Colonic mucosa (tissue), 4 donors: ENCODE measurements around the gene NRDE2. TPM values are rescaled to one million over a fixed set of nuclear protein-coding genes. Genes with fewer than 3 reads are reported as not detected.

Source experiments
- DNase-seq: peaks from one replicate; pipeline ENCODE4 v3.0.0-alpha.2; 2020
- H3K27ac ChIP-seq: fragments of 200-600 bp; one replicate; pipeline ENCODE4 v1.8.0; 2021
- H3K27me3 ChIP-seq: fragments of 200-600 bp; one replicate; pipeline ENCODE4 v1.8.0; 2021
- H3K36me3 ChIP-seq: fragments of 200-600 bp; one replicate; pipeline ENCODE4 v1.8.0; 2021
- H3K4me1 ChIP-seq: fragments of 200-600 bp; one replicate; pipeline ENCODE4 v1.8.0; 2021; ENCODE audit warnings: mild to moderate bottlenecking
- H3K4me3 ChIP-seq: fragments of 200-600 bp; one replicate; pipeline ENCODE4 v1.8.0; 2021
- H3K9ac ChIP-seq, 2 donors: one replicate each; pipeline ENCODE4 v1.7.0; 2013; ENCODE audit warnings: control low read depth in 2 of 2, low read depth in 2 of 2, low read length in 2 of 2
- H3K9me3 ChIP-seq: fragments of 200-600 bp; one replicate; pipeline ENCODE4 v1.8.0; 2021
- intact Hi-C: fragments of 100-400 bp; cut with DNase I; formaldehyde crosslinking; loops from one replicate; pipeline ENCODE4 v1.14.1; 2022
- total RNA-seq, 2 donors: library from RNA; stranded (reverse); fragmentation: NEBNext Ultra II Directional in 1 of 2; extraction: Animal tissue kit (Norgen Biotek cat#: 25700) in 1 of 2; gene quantifications; one replicate each; pipeline ENCODE4 v1.2.1, GENCODE V29; 2021
- TF ChIP-seq, protein P1 (sequence below): fragments of 200-600 bp; IDR thresholded peaks from one replicate; pipeline ENCODE4 v1.8.0; 2022; ENCODE audit warnings: antibody characterized with exemption, mild to moderate bottlenecking
- donor health status: healthy.
- donor health status: DM: no; HTN: no; CAD: no.
- donor health status: DM: no; HTN: no; CAD: no.

NRDE2 gene
- total RNA-seq, 2 donors from 2014 or later: 14.7 to 22.1 TPM

DNA sequence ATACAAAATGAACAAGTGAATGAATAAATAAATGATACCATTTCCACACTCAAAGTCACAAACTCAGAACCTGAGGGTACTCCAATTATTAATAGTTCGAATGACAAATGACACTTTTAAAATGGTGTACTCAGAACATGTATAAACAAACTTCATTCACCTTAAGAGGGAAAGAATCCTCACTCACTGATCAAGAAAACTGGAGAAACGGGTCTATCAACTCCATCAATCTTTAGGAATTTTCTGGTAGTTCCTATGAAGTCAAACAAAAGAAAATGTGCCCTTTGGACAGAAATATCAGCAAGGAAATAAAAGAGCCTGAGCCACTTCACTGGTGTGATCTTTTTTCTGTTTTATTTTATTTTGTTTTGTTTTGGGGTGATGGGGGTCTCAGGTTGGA, 5.2 kb upstream of the NRDE2 start:
- intact Hi-C loops: no loop called here
- H3K4me3 ChIP-seq: no peak overlapping the region
- H3K36me3 ChIP-seq: no peaks in the 10 kb centered on the region
- no peaks in the 10 kb centered on the region for H3K9me3 ChIP-seq
- no peak for DNase-seq
- H3K4me1 ChIP-seq: no peaks in the 10 kb centered on the region
- no peaks in the 10 kb centered on the region for H3K27me3 ChIP-seq
- H3K27ac ChIP-seq: no peak overlapping the region
- H3K9ac ChIP-seq: no peak overlapping the region
- TF ChIP-seq, protein P1, sequence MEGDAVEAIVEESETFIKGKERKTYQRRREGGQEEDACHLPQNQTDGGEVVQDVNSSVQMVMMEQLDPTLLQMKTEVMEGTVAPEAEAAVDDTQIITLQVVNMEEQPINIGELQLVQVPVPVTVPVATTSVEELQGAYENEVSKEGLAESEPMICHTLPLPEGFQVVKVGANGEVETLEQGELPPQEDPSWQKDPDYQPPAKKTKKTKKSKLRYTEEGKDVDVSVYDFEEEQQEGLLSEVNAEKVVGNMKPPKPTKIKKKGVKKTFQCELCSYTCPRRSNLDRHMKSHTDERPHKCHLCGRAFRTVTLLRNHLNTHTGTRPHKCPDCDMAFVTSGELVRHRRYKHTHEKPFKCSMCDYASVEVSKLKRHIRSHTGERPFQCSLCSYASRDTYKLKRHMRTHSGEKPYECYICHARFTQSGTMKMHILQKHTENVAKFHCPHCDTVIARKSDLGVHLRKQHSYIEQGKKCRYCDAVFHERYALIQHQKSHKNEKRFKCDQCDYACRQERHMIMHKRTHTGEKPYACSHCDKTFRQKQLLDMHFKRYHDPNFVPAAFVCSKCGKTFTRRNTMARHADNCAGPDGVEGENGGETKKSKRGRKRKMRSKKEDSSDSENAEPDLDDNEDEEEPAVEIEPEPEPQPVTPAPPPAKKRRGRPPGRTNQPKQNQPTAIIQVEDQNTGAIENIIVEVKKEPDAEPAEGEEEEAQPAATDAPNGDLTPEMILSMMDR: no peak

DNA sequence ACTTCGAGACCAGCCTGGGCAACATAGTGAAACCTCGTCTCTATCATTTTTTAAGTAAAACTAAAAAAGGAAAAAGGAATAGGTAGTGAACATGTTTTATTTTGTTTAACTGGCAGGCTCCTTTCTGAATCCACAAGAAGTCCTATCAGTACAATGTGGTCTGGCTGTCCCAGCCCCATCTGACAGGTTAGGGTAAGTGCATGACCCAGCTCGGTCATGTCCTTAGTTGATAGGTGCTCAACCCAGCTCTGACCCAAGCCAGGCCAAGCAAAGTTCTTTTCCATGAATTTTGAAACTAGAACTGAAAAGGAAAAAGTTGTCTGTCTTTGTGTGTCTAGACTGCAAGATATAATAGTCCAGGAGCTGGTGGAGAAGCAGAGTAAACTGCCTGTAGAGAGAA, 4.7 kb upstream of the NRDE2 start:
- TF ChIP-seq, protein P1: no peak
- no peak for DNase-seq

DNA sequence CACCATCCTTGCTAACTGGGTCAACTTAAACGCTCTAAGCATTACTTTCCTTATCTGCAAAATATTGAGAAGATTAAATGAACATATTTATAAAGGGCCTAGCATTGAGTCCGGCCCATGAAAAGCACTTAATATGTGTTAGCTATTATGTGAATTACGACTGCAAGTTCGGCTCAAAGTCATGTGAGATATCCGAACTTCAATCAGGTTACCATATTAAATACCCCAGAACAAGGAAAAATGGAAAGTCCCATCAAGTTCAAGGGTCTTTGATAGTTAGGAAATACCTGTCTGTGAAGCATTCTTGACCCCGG, 487 bp upstream of the NRDE2 start:
- Histone ChIP-seq H3K9me3 (no peaks in the 10 kb centered on the region), H3K27me3 (no peaks in the 10 kb centered on the region), H3K27ac (peak overlapping the region; percentile 80), H3K4me3 (peak overlapping the region; percentile 51), H3K9ac (peak overlapping the region in 1 of 2 donors; percentile 59), H3K36me3 (no peaks in the 10 kb centered on the region), H3K4me1 (no peaks in the 10 kb centered on the region)
- intact Hi-C loops: no loop called here
- no peak for DNase-seq
- TF ChIP-seq, protein P1: no peak

More for the DNA sequence above, 4.7 kb upstream of the NRDE2 start:
- Histone ChIP-seq H3K27me3 (no peaks in the 10 kb centered on the region), H3K36me3 (no peaks in the 10 kb centered on the region), H3K9ac (no peak overlapping the region), H3K9me3 (no peaks in the 10 kb centered on the region), H3K4me3 (no peak overlapping the region), H3K4me1 (no peaks in the 10 kb centered on the region), H3K27ac (no peak overlapping the region)
- intact Hi-C loops: no loop called here

DNA sequence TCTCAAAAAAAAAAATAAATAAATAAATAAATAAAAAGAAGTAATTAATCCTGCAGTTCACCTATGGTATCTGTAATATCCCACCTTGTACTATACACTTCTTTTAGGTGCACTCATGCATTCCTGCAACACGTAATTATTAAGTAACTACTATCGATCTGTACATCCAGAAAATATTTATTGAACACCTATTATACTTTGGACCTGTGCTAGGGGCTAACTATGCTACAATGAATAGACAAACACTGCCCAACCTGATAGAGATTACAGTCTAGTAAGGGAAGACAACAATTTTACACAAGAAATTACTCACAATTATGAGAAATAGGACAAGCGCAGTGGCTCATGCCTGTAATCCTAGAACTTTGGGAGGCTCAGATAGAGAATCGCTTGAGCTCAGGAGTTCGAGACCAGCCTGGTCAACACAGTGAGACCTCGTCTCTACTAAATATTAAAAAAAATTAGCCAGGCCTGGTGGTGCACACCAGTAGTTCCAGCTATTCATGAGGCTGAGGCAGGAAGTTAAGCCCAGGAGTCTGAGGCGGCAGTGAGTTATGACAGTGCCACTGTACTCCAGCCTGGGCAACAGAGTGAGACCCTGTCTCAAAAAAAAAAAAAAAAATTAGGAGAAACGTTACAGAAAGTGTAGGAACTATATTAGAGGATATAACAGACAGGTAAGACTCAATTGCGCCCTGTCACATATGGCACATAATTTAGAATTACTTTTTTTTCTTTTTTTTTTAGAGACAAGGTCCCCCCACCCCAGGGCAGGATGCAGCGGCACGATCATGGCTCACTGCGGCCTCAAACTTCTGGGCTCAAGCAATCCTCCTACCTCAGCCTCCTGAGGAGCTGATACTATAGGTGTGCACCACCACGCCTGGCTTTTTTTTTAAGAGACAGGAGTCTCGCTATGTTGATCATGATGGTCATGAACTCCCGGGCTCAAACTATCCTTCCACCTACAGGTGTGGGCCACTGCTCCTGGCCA, 1.2 kb downstream of the NRDE2 start:
- DNase-seq: no peak
- no peak overlapping the region for H3K27ac ChIP-seq
- TF ChIP-seq, protein P1: no peak

DNA sequence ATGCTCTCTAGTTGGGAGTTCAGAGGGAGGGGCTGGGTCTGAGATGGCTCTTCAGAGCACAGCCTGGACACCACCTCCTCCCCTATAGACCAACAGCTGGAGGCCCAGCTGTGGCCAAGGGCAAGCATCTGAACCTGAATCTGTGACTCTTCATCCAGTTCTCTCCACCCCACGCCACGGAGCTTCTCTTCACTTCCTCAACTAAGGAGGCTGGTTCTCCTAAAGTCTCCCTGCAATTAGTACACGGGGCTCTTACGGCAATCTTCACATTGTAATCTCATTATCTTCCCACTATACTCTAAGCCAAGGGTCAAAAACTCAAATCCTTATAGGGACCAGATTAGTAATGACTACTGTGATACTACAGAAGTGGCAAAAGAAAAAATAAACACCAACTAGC, 9.8 kb downstream of the NRDE2 start:
- no peak for DNase-seq
- Histone ChIP-seq H3K27me3 (no peaks in the 10 kb centered on the region), H3K36me3 (no peaks in the 10 kb centered on the region), H3K9ac (no peak overlapping the region), H3K9me3 (no peaks in the 10 kb centered on the region), H3K4me1 (no peaks in the 10 kb centered on the region), H3K4me3 (no peak overlapping the region), H3K27ac (no peak overlapping the region)
- intact Hi-C loops: no loop called here
- TF ChIP-seq, protein P1: no peak

More for the DNA sequence above, 1.2 kb downstream of the NRDE2 start:
- Histone ChIP-seq H3K27me3 (no peaks in the 10 kb centered on the region), H3K9me3 (no peaks in the 10 kb centered on the region), H3K9ac (peak overlapping the region in 1 of 2 donors; percentile 84), H3K4me3 (peak overlapping the region; percentile 51), H3K4me1 (no peaks in the 10 kb centered on the region), H3K36me3 (no peaks in the 10 kb centered on the region)
- intact Hi-C loops: no loop called here
